ENCODE data around the gene CCND2. TPM values are rescaled to one million over a fixed set of nuclear protein-coding genes. Genes with fewer than 3 reads are reported as not detected.

Gene CCND2
- total and polyA plus RNA-seq, 2 experiments from 2014 or later, result 75.6 to 224 TPM

DNA sequence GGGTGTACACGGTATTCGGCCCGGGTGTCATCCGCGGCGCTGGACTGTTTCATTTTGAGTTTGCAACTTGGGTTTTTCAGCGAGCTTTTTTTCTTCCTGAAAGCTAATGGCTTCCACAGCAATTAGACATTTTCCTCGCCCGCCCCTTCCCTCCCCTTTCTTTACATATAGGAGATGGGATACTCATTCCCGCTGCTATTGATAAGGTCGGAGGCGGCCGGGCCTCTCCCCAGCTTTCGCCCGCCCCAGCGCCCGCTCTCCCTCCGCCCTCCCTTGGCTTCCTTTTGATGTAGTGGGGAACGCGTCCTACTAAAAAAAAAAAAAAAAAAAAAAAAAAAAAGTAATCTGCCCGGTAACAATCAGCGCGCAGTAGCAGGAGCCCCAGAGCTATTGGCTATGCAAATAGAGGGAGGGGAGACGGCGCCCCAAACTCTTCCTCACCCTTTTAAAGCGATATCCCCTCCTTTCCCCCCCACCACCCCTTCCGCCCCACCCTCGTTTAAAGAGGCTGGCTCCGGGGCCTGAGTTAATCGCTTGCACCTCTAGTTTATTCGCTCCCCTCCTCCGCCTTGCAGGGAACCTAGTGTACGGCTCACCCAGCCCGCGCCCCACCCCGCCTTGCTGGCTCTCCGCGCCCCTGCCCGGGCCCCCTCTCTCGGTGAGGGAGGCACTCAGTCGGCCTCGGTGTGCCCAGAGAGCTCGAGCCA lies 1.7 kb upstream of the CCND2 start:
- Histone ChIP-seq H3K27me3 (ENCODE audit: insufficient read depth) (peaks cover 33% of the 10 kb centered on the region), H3K27ac (ENCODE audit: low read depth) (peak overlapping the region; percentile 95), H3K4me1 (ENCODE audit: insufficient read depth) (peaks cover 30% of the 10 kb centered on the region), H3K36me3 (ENCODE audit: insufficient read depth) (peaks cover 10% of the 10 kb centered on the region), H3K4me2 (peak overlapping the region; percentile 100), H3K79me2 (replicated peaks; ENCODE audit: insufficient read depth) (peaks cover 32% of the 10 kb centered on the region), H3K9me2 (ENCODE audit: insufficient read depth) (no peaks in the 10 kb centered on the region), H2AFZ (peak overlapping the region; percentile 72; the same call in 1 of the 2 replicates), H3F3A (replicated peaks; ENCODE audit: low read depth) (peaks cover 10% of the 10 kb centered on the region), H3K4me3 (peak overlapping the region; percentile 99), H4K20me1 (replicated peaks; ENCODE audit: insufficient read depth) (peaks cover 11% of the 10 kb centered on the region; the same call in 1 of the 2 replicates)
- TF ChIP-seq POLR2AphosphoS5 (IDR thresholded peaks at IDR 0.05; ENCODE audit: low read depth), result 0 out of 2 replicates have a peak, but pooled peaks have one; percentile 54
- TF ChIP-seq, protein P1, sequence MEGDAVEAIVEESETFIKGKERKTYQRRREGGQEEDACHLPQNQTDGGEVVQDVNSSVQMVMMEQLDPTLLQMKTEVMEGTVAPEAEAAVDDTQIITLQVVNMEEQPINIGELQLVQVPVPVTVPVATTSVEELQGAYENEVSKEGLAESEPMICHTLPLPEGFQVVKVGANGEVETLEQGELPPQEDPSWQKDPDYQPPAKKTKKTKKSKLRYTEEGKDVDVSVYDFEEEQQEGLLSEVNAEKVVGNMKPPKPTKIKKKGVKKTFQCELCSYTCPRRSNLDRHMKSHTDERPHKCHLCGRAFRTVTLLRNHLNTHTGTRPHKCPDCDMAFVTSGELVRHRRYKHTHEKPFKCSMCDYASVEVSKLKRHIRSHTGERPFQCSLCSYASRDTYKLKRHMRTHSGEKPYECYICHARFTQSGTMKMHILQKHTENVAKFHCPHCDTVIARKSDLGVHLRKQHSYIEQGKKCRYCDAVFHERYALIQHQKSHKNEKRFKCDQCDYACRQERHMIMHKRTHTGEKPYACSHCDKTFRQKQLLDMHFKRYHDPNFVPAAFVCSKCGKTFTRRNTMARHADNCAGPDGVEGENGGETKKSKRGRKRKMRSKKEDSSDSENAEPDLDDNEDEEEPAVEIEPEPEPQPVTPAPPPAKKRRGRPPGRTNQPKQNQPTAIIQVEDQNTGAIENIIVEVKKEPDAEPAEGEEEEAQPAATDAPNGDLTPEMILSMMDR (conservative IDR thresholded peaks at IDR 0.05; ENCODE audit: low read depth in 2 of 2), result no peak
- H3K4me3 Mint-ChIP-seq, result peak overlapping the region; percentile 87
- peak overlapping the region; percentile 92; the same call in 1 of the 2 replicates for H3K27ac Mint-ChIP-seq
- DNase-seq (ENCODE audit: low spot score) (peak; percentile 94), ATAC-seq (peak; percentile 24)
- H3K9me3 Mint-ChIP-seq, result peaks cover 2% of the 10 kb centered on the region; the same call in 2 of the 3 replicates
- H3K27me3 Mint-ChIP-seq (ENCODE audit: insufficient read depth, low read depth, poor library complexity), result peaks cover 45% of the 10 kb centered on the region
- H3K4me1 Mint-ChIP-seq, result peaks cover 24% of the 10 kb centered on the region
- peaks cover 25% of the 10 kb centered on the region for H3K36me3 Mint-ChIP-seq (ENCODE audit: low read depth)

DNA sequence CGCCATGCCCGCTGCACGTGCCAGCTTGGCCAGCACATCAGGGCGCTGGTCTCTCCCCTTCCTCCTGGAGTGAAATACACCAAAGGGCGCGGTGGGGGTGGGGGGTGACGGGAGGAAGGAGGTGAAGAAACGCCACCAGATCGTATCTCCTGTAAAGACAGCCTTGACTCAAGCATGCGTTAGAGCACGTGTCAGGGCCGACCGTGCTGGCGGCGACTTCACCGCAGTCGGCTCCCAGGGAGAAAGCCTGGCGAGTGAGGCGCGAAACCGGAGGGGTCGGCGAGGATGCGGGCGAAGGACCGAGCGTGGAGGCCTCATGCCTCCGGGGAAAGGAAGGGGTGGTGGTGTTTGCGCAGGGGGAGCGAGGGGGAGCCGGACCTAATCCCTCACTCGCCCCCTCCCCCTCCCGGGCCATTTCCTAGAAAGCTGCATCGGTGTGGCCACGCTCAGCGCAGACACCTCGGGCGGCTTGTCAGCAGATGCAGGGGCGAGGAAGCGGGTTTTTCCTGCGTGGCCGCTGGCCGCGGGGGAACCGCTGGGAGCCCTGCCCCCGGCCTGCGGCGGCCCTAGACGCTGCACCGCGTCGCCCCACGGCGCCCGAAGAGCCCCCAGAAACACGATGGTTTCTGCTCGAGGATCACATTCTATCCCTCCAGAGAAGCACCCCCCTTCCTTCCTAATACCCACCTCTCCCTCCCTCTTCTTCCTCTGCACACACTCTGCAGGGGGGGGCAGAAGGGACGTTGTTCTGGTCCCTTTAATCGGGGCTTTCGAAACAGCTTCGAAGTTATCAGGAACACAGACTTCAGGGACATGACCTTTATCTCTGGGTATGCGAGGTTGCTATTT lies 914 bp upstream of the CCND2 start:
- peaks cover 2% of the 10 kb centered on the region; the same call in 2 of the 3 replicates for H3K9me3 Mint-ChIP-seq
- no peaks in the 10 kb centered on the region for H3K9me2 ChIP-seq (ENCODE audit: insufficient read depth)
- peaks cover 45% of the 10 kb centered on the region for H3K27me3 Mint-ChIP-seq (ENCODE audit: insufficient read depth, low read depth, poor library complexity)
- TF ChIP-seq JUNB (IDR thresholded peaks at IDR 0.05; ENCODE audit: unreplicated experiment), result no peak
- TF ChIP-seq POLR2AphosphoS5 (IDR thresholded peaks at IDR 0.05; ENCODE audit: low read depth), result peak; percentile 52
- peak overlapping the region; percentile 92 for H3K27ac Mint-ChIP-seq
- H3K4me2 ChIP-seq, result peak overlapping the region; percentile 87
- H3K27me3 ChIP-seq (ENCODE audit: insufficient read depth), result peaks cover 25% of the 10 kb centered on the region
- peak overlapping the region; percentile 99 for H3K4me3 ChIP-seq
- peak overlapping the region; percentile 87 for H3K4me3 Mint-ChIP-seq
- H4K20me1 ChIP-seq (replicated peaks; ENCODE audit: insufficient read depth), result peaks cover 17% of the 10 kb centered on the region
- H2AFZ ChIP-seq, result no peak overlapping the region
- peaks cover 10% of the 10 kb centered on the region for H3F3A ChIP-seq (replicated peaks; ENCODE audit: low read depth)
- peaks cover 15% of the 10 kb centered on the region for H3K36me3 ChIP-seq (ENCODE audit: insufficient read depth)
- H3K79me2 ChIP-seq (replicated peaks; ENCODE audit: insufficient read depth), result peaks cover 39% of the 10 kb centered on the region
- ATAC-seq (peak; percentile 2), DNase-seq (ENCODE audit: low spot score) (peak; percentile 71)
- H3K27ac ChIP-seq (ENCODE audit: low read depth), result peak overlapping the region; percentile 89
- H3K4me1 Mint-ChIP-seq, result peaks cover 28% of the 10 kb centered on the region
- H3K4me1 ChIP-seq (ENCODE audit: insufficient read depth), result peaks cover 29% of the 10 kb centered on the region
- peaks cover 33% of the 10 kb centered on the region for H3K36me3 Mint-ChIP-seq (ENCODE audit: low read depth)

DNA sequence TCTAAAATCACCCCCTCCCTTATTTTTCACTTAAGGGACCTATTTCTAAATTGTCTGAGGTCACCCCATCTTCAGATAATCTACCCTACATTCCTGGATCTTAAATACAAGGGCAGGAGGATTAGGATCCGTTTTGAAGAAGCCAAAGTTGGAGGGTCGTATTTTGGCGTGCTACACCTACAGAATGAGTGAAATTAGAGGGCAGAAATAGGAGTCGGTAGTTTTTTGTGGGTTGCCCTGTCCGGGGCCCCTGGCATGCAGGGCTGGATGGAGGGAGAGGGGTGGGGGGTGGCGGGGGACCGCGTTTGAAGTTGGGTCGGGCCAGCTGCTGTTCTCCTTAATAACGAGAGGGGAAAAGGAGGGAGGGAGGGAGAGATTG lies 300 bp upstream of the CCND2 start:
- peaks cover 2% of the 10 kb centered on the region; the same call in 2 of the 3 replicates for H3K9me3 Mint-ChIP-seq
- no peak for DNase-seq (ENCODE audit: low spot score)
- H3K79me2 ChIP-seq (replicated peaks; ENCODE audit: insufficient read depth), result peaks cover 45% of the 10 kb centered on the region
- no peak overlapping the region for H2AFZ ChIP-seq
- peaks cover 39% of the 10 kb centered on the region for H3K27me3 Mint-ChIP-seq (ENCODE audit: insufficient read depth, low read depth, poor library complexity)
- H3K9me2 ChIP-seq (ENCODE audit: insufficient read depth), result no peaks in the 10 kb centered on the region
- peaks cover 39% of the 10 kb centered on the region for H3K36me3 Mint-ChIP-seq (ENCODE audit: low read depth)
- peaks cover 21% of the 10 kb centered on the region for H3K36me3 ChIP-seq (ENCODE audit: insufficient read depth)
- peaks cover 29% of the 10 kb centered on the region for H3K4me1 ChIP-seq (ENCODE audit: insufficient read depth)
- peaks cover 15% of the 10 kb centered on the region for H3F3A ChIP-seq (replicated peaks; ENCODE audit: low read depth)
- no peak for ATAC-seq
- peaks cover 29% of the 10 kb centered on the region for H3K4me1 Mint-ChIP-seq
- H3K4me3 Mint-ChIP-seq, result peak overlapping the region; percentile 87
- no peak overlapping the region for H3K27ac Mint-ChIP-seq
- peak overlapping the region; percentile 99 for H3K4me3 ChIP-seq
- H3K27me3 ChIP-seq (ENCODE audit: insufficient read depth), result peaks cover 19% of the 10 kb centered on the region
- peak overlapping the region; percentile 87 for H3K4me2 ChIP-seq
- H3K27ac ChIP-seq (ENCODE audit: low read depth), result no peak overlapping the region; the same call in 1 of the 2 replicates
- H4K20me1 ChIP-seq (replicated peaks; ENCODE audit: insufficient read depth), result peaks cover 23% of the 10 kb centered on the region
- TF ChIP-seq JUNB (IDR thresholded peaks at IDR 0.05; ENCODE audit: unreplicated experiment) (no peak), EZH2phosphoT487 (IDR thresholded peaks at IDR 0.05; ENCODE audit: unreplicated experiment) (no peak), POLR2AphosphoS5 (IDR thresholded peaks at IDR 0.05; ENCODE audit: low read depth) (no peak)
- TF ChIP-seq, protein P2, sequence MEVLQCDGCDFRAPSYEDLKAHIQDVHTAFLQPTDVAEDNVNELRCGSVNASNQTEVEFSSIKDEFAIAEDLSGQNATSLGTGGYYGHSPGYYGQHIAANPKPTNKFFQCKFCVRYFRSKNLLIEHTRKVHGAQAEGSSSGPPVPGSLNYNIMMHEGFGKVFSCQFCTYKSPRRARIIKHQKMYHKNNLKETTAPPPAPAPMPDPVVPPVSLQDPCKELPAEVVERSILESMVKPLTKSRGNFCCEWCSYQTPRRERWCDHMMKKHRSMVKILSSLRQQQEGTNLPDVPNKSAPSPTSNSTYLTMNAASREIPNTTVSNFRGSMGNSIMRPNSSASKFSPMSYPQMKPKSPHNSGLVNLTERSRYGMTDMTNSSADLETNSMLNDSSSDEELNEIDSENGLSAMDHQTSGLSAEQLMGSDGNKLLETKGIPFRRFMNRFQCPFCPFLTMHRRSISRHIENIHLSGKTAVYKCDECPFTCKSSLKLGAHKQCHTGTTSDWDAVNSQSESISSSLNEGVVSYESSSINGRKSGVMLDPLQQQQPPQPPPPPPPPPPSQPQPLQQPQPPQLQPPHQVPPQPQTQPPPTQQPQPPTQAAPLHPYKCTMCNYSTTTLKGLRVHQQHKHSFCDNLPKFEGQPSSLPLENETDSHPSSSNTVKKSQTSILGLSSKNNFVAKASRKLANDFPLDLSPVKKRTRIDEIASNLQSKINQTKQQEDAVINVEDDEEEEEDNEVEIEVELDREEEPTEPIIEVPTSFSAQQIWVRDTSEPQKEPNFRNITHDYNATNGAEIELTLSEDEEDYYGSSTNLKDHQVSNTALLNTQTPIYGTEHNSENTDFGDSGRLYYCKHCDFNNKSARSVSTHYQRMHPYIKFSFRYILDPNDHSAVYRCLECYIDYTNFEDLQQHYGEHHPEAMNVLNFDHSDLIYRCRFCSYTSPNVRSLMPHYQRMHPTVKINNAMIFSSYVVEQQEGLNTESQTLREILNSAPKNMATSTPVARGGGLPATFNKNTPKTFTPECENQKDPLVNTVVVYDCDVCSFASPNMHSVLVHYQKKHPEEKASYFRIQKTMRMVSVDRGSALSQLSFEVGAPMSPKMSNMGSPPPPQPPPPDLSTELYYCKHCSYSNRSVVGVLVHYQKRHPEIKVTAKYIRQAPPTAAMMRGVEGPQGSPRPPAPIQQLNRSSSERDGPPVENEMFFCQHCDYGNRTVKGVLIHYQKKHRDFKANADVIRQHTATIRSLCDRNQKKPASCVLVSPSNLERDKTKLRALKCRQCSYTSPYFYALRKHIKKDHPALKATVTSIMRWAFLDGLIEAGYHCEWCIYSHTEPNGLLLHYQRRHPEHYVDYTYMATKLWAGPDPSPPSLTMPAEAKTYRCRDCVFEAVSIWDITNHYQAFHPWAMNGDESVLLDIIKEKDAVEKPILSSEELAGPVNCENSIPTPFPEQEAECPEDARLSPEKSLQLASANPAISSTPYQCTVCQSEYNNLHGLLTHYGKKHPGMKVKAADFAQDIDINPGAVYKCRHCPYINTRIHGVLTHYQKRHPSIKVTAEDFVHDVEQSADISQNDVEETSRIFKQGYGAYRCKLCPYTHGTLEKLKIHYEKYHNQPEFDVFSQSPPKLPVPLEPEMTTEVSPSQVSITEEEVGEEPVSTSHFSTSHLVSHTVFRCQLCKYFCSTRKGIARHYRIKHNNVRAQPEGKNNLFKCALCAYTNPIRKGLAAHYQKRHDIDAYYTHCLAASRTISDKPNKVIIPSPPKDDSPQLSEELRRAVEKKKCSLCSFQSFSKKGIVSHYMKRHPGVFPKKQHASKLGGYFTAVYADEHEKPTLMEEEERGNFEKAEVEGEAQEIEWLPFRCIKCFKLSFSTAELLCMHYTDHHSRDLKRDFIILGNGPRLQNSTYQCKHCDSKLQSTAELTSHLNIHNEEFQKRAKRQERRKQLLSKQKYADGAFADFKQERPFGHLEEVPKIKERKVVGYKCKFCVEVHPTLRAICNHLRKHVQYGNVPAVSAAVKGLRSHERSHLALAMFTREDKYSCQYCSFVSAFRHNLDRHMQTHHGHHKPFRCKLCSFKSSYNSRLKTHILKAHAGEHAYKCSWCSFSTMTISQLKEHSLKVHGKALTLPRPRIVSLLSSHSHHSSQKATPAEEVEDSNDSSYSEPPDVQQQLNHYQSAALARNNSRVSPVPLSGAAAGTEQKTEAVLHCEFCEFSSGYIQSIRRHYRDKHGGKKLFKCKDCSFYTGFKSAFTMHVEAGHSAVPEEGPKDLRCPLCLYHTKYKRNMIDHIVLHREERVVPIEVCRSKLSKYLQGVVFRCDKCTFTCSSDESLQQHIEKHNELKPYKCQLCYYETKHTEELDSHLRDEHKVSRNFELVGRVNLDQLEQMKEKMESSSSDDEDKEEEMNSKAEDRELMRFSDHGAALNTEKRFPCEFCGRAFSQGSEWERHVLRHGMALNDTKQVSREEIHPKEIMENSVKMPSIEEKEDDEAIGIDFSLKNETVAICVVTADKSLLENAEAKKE (CRISPR knock-in tag; IDR thresholded peaks at IDR 0.05), result no peak
